Measurements from ENCODE around the gene BRD3OS.

BRD3OS gene

GRCh38 chr9:134034215-134035040 lies 9.1 kb downstream of the BRD3OS start:
- no peak for DNase-seq (ENCODE audit: low read depth, low spot score)

DNA sequence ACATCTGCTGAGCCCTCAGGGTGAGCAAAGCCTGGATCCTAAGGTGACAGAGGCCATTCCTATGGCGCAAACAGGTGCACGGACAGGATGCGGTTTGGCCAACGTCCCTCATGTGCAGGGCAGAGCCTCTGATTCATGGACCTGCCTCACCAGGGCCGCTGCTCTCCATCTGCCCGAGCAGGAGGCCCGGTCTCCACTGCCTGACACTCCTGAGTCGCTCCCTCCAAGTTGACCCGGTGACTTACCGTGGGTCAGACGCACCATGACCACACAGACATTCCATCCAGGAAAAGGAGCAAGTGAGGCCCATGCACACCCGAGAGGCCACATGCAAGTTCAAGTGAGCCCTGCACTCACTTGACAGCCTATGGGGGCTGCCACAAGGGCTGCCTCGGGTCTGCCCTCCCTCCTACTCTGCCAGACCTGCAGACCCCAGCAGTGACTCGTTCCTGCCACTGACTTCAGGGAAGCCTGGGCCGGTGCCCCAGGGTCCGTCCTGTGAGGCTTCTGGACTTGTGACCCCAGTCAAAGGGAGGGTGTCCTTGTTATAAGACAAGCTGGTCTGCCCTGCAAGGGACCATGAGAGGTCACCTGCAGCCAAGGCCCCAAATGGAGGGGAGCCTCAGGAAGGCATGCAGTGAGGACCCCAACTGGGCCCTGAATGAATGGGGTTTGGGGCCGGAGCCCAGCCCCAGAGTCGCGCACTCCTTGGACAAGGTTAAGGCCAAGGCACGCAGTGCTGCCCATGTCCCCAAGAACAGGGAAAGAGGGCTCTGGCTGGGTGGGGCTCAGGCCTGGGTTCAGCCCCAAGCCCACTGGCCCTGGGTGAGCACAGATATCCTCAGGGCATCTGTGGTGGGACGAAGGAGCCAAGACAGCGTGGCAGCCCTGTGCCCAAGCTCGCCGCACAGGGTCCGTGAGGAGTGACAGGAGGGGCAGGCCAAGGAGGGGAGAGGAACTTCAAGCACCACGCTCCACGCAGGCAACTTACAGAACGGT lies 10.1 kb downstream of the BRD3OS start:
- DNase-seq (ENCODE audit: low read depth, low spot score), result no peak

- DNase-seq (ENCODE audit: low read depth, low spot score), result no peak
These were observed 10.8 kb downstream of the BRD3OS start for GRCh38 chr9:134036130-134036529.

- no peak for DNase-seq (ENCODE audit: low read depth, low spot score)
These were observed 12.4 kb downstream of the BRD3OS start for GRCh38 chr9:134037641-134038040.

DNA sequence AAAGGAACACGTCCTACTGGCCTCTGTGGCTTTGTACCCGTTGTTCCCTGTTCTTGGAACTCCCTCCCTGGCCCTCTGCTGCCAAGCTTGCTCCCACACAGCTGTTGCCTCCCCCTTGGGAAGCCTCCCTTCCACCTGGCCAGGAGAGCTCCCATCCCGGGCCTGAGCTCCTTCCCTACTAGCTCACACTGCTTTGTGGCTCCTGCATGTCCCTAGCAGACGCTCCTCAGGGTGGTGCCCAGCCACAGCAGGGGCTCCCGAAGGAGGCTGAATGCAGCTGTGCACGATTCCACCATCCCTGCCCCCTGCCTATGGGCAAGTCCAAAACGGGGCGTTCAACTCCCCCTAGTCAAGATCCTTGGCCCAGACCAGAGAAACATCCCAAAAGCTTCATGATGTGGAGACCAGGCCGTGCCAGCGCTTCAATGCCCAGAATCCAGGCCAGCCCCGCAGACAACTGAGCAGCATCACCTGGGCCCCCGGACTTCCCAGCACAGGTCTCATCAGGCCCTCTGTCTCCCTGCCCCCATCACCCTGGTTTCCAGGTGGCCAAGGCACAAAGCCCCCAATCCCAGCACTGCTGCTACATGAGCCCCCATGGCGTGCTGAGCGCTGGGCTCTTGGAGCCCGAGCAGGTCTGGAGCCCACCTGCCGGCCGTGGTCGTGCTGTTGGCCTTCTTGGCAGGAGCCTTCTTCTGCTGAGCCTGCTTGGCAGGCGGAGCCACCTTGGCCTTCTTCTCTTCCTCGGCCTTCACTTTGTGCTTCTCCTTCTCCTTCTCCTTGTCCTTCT lies 14.3 kb downstream of the BRD3OS start:
- no peak for DNase-seq (ENCODE audit: low read depth, low spot score)

DNA sequence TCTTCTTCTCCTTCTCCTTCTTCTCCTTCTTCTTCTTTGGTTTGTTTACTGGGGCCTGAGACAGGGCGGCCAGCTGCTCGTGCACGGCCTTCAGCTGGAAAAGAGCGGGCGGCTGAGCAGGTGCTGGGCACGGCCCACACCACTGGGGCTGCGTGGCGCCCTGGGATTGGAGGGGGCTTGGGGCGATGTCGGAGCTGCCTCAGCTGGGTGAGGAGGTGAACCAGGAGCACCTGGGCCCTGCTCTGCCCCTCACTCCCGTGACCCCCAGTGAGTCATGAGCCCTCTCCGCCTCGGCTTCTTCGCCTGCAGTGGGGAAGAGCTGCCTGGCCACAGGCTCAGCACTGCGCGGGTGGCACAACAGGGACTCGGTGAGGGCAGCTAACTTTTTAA lies 14.9 kb downstream of the BRD3OS start:
- no peak for DNase-seq (ENCODE audit: low read depth, low spot score)

- DNase-seq (ENCODE audit: low read depth, low spot score), result no peak
These were observed 15.7 kb downstream of the BRD3OS start for GRCh38 chr9:134040781-134041648.

DNA sequence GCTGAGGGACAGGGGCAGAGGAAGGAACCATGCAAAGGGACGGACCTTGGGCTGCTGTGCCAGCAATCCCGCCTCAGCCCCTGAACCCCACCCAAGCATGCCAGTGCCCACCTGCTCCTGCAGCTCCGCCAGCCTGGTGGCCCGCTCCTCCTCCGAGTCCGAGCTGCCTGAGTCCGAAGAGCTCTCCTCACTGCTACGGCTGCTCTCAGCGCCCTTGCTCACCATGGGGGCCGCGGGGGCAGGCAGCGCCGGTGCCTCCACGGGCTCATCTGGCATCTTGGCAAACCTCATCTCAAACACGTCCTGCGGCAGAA lies 16.3 kb downstream of the BRD3OS start:
- DNase-seq (ENCODE audit: low read depth, low spot score), result no peak

DNA sequence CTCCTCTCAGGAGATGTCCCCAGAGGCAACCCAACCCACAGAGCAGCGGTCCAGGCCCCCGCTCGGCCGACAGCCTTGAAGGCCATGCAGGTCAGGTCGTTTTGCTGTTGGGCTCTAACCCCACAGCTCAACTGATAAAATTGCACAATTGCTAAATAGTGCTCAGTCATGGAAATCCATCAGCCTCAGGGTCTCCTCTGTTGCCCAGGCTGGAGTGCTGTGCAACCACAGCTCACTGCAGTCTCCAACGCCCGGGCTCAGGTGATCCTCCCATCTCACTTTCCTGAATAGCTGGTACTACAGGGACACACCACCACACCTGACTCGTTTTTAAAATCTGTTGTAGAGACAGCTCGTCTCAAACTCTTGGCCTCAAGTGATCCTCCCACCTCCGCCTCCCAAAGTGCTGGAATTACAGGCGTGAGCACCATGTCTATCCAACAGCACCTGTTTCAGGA lies 18.3 kb downstream of the BRD3OS start:
- DNase-seq (ENCODE audit: low read depth, low spot score), result no peak

- no peak for DNase-seq (ENCODE audit: low read depth, low spot score)
These were observed 19.7 kb downstream of the BRD3OS start for GRCh38 chr9:134044944-134045343.

DNA sequence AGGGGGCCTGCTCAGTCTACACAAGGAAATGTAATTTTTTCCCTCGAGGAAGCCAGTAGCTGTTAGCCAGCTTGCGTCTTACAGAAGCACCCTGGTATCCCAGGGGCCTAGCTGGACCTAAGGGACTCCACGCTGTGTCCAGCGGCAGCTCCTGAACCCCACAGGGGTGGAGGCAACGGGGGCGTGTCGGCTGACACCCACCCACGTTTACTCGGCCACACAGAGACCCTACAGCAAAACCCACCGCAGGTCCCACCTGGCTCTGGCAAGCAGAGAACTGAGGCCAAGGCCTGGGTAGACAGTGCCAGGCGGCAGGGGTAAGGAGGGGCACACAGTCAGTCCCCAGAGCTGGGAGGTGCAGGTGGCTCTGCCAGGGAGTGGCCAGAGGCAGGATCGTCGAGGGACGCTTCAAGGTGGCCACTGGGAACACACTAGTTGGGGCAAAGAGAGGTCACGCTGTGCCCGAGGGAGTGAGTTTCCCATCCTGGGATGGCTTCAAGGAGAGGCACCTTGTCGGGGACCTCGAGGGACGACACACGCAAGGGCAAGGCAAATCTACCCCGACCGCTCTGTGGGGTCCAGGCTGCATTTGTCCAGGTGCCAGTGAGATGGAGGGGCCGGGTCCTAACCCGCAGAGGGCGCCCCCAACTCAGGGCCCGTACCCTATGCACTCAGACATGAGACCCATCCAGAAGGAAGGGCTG lies 20.7 kb downstream of the BRD3OS start:
- no peak for DNase-seq (ENCODE audit: low read depth, low spot score)

- DNase-seq (ENCODE audit: low read depth, low spot score), result no peak
These were observed 21.8 kb downstream of the BRD3OS start for GRCh38 chr9:134046894-134047681.

- no peak for DNase-seq (ENCODE audit: low read depth, low spot score)
These were observed 22.7 kb downstream of the BRD3OS start for GRCh38 chr9:134047868-134048581.

DNA sequence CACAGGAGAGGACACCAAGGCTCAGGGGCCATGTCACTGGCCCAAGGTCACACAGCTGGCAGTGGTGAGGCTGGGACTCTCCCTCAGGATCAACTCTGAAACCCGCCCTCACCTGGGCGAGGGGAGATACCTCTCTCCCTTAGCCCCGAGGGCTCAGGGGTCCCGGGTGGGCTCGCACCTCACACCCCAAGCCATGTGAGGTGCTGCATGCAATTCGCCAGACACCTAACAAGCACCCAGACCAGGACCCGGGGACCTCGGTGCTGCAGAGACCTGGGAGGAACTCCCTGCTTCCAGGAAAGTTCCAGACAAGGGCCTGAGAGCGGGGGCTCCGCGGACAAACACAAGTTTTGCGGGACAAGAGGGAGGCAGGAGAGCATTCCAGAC lies 23.3 kb downstream of the BRD3OS start:
- no peak for DNase-seq (ENCODE audit: low read depth, low spot score)

DNA sequence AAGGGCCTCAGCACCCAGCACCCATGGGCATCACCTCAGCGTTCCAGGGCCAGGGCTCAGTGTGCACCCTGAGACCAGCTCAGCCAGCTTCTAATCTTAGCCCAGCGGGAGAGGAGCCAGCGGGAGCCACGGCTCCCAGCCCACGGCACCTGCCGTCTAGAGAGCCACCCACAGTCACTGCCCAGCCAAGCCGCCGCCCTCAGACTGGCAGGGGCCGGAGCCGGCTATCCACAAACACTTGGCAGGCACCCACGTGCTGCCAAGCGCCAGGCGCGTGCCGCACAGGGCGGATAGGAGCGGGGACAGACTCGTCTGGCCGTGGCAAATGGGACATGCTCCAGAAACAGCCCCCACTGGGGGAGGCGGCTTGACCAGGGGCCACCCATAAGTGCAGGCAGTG lies 24.0 kb downstream of the BRD3OS start:
- no peak for DNase-seq (ENCODE audit: low read depth, low spot score)

DNA sequence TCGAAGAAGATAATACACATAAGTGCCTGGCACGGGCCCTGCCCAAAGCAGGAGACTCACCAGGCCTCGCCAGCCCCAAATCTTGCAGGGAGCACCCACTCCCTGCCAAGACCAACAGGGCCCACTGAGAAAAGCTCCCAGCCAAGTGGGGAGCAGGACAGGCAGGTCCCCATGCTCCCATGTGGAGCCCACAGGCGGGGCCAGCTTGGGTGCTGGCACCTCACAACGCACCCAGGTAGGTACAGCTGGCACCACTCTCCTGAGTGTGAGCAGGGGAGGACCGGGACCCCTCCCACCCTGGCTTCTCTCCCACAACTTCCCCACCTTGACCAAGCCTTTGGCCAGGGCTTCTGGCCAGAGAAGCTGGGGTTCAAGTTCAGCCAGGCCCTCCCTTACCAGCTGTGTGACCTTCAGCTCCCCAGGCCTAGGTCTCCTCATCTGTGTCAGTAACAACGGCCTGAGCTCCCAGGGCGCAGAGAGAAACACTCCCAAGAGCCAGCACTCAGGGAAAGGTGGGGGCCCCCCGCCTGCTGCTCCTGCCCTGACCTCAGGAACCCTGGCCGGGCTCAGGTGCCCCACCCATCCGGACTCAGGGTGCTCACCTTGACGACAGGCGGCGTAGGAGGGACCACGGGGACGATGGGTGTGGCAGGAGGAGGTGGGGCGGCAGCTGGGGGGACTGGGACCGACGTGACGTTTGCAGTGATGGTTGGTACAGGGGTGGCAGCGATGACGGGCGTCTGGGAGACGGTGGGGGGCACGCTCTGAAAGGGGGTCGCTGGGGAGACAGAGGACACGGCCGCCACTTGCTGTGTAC lies 24.7 kb downstream of the BRD3OS start:
- no peak for DNase-seq (ENCODE audit: low read depth, low spot score)

DNA sequence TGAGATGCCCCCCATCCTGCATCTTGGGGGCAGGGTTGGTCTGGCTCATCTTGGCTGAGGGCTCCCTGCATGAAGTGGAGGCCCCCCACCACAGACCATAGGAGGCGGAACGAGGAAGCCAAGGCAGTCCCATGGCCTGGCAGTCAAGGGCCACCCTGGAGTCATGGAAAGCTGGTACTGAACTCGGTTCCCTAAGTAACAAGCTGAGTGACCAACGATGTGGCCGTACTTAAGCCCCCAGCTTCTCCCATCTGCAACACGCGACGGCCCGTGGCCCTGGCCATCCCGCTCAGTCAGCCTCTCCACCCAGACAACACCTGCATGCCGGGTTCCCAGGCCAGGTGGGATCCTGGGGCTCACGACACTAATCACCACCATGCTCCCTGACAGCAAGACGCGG lies 25.4 kb downstream of the BRD3OS start:
- no peak for DNase-seq (ENCODE audit: low read depth, low spot score)

- no peak for DNase-seq (ENCODE audit: low read depth, low spot score)
These were observed 26.0 kb downstream of the BRD3OS start for GRCh38 chr9:134051319-134051718.
